Esophagus squamous epithelium (tissue), 5 donors: ENCODE data around the gene HSPBP1. TPM values are rescaled to one million over a fixed set of nuclear protein-coding genes. Genes with fewer than 3 reads are reported as not detected.

Experiments
- DNase-seq: peaks from one replicate; lab custom pipeline; 2025; lab: John Stamatoyannopoulos, UW
- H3K27ac ChIP-seq, 4 donors: fragments of 200-600 bp; sonication (generic); one replicate each; pipeline ENCODE4 v1.5.1; 2016 to 2019; ENCODE audit warnings: mild to moderate bottlenecking in 1 of 4
- H3K27me3 ChIP-seq, 4 donors: fragments of 200-600 bp; sonication (generic); 1 replicate in 3 of 4; 2 replicates in 1 of 4; pipeline versions ENCODE4 v1.5.1 to v1.6.0; 2017 to 2021; ENCODE audit warnings: antibody characterized with exemption in 1 of 4
- H3K36me3 ChIP-seq, 3 donors: fragments of 200-600 bp; sonication (generic); one replicate each; pipeline ENCODE4 v1.5.1; 2016 to 2019
- H3K4me1 ChIP-seq, 3 donors: fragments of 200-600 bp; sonication (generic); one replicate each; pipeline ENCODE4 v1.5.1; 2017 to 2019
- H3K4me3 ChIP-seq, 4 donors: fragments of 200-600 bp; sonication (generic); 1 replicate in 3 of 4; 2 replicates in 1 of 4; pipeline ENCODE4 v1.5.1; 2016 to 2019; ENCODE audit warnings: mild to moderate bottlenecking in 2 of 4, moderate library complexity in 1 of 4
- H3K9me3 ChIP-seq, 3 donors: fragments of 200-600 bp; sonication (generic); one replicate each; pipeline ENCODE4 v1.5.1; 2016 to 2019
- CTCF ChIP-seq, 6 experiments: fragments of 450-650 bp in 4 of 6; fragments of 200-600 bp in 2 of 6; sonication (generic) in 2 of 6; IDR thresholded peaks; one replicate each; pipeline ENCODE4 v1.5.1; 2016 to 2019; ENCODE audit warnings: antibody characterized with exemption in 6 of 6, mild to moderate bottlenecking in 4 of 6, moderate library complexity in 4 of 6
- POLR2A ChIP-seq, 4 donors: fragments of 450-650 bp; IDR thresholded peaks; one replicate each; pipeline ENCODE4 v1.6.1; 2017; ENCODE audit warnings: antibody characterized with exemption in 4 of 4, mild to moderate bottlenecking in 4 of 4, moderate library complexity in 3 of 4
- WGBS, 2 donors: methylation state at CpG; one replicate each; pipeline ENCODE4 v1.1.5; 2018; 5-methylcytosine and 5-hydroxymethylcytosine counted together
- intact Hi-C: fragments of 100-400 bp; cut with DNase I; formaldehyde crosslinking; loops from one replicate; pipeline ENCODE4 v1.15.0; 2022
- total RNA-seq, 4 donors: library from RNA; depleted of rRNA; stranded (reverse); fragments of >200 nt; gene quantifications; one replicate each; pipeline ENCODE4 v1.1.0, GENCODE V29; 2016
- donor health status: DM: yes; HTN: yes; CAD: no.

Gene HSPBP1
- total RNA-seq, 4 donors from 2014 or later = 27.1 to 40.7 (median 32.4) TPM

- Histone ChIP-seq H3K4me3 (no peak overlapping the region), H3K27ac (no peak overlapping the region), H3K4me1 (no peaks in the 10 kb centered on the region), H3K27me3 (no peaks in the 10 kb centered on the region), H3K9me3 (no peaks in the 10 kb centered on the region), H3K36me3 (peaks cover 3 to 34% (median 8%) of the 10 kb centered on the region in 3 donors)
- intact Hi-C loops = no loop called here
- DNase-seq = no peak
- TF ChIP-seq CTCF (IDR thresholded peaks at IDR 0.05) = no peak
- TF ChIP-seq POLR2A (IDR thresholded peaks at IDR 0.05) = no peak
- WGBS, 2 donors = 67 to 74% methylated on average over 8 to 10 of the region's 26 CpGs
Measured at GRCh38 chr19:55224038-55224665, 55.8 kb downstream of the HSPBP1 start.

- 77 to 84% methylated on average over 12 of the region's 17 CpGs for WGBS, 2 donors
- no peaks in the 10 kb centered on the region for H3K27me3 ChIP-seq
- no peaks in the 10 kb centered on the region for H3K4me1 ChIP-seq
- no peak overlapping the region for H3K27ac ChIP-seq
- H3K36me3 ChIP-seq = peaks cover 3 to 27% (median 4%) of the 10 kb centered on the region in 3 donors
- no peak for DNase-seq
- TF ChIP-seq POLR2A (IDR thresholded peaks at IDR 0.05) = no peak
- no peak for TF ChIP-seq CTCF (IDR thresholded peaks at IDR 0.05)
- H3K4me3 ChIP-seq = no peak overlapping the region
- intact Hi-C loops = no loop called here
- no peaks in the 10 kb centered on the region for H3K9me3 ChIP-seq
Measured at GRCh38 chr19:55223291-55224037, 56.4 kb downstream of the HSPBP1 start.

- DNase-seq = no peak
- Histone ChIP-seq H3K9me3 (no peaks in the 10 kb centered on the region), H3K27me3 (no peaks in the 10 kb centered on the region), H3K4me1 (peaks cover 10 to 17% (median 11%) of the 10 kb centered on the region in 3 donors), H3K27ac (no peak overlapping the region), H3K36me3 (no peaks in the 10 kb centered on the region), H3K4me3 (no peak overlapping the region)
- TF ChIP-seq POLR2A (IDR thresholded peaks at IDR 0.05) (no peak), CTCF (IDR thresholded peaks at IDR 0.05) (no peak)
- WGBS, 2 donors = 77 to 92% methylated on average over 6 to 7 of the region's 9 CpGs
- intact Hi-C loops = no loop called here
Measured at GRCh38 chr19:55220525-55220924, 59.4 kb downstream of the HSPBP1 start.

GRCh38 chr19:55216461-55217198 is 63.3 kb downstream of the HSPBP1 start:
- WGBS, 2 donors = 12 to 13% methylated on average over 5 to 11 of the region's 36 CpGs

More at GRCh38 chr19:55216461-55217198, 63.3 kb downstream of the HSPBP1 start:
- H3K27me3 ChIP-seq = peaks cover 0 to 29% (median 0%) of the 10 kb centered on the region in 4 donors
- intact Hi-C loops = no loop called here
- peak overlapping the region; percentile 6 to 61 (median 37) for H3K4me3 ChIP-seq
- TF ChIP-seq POLR2A (IDR thresholded peaks at IDR 0.05) (peak in 1 of 4 donors; percentile 41), CTCF (IDR thresholded peaks at IDR 0.05) (peak in 1 of 6 experiments; percentile 7)
- peaks cover 0 to 10% (median 6%) of the 10 kb centered on the region in 3 donors for H3K9me3 ChIP-seq
- no peak for DNase-seq
- no peaks in the 10 kb centered on the region for H3K36me3 ChIP-seq
- peak overlapping the region; percentile 53 to 82 (median 72) for H3K27ac ChIP-seq
- H3K4me1 ChIP-seq = peaks cover 10 to 17% (median 11%) of the 10 kb centered on the region in 3 donors
